ENCODE data around the gene SLC10A7. TPM values are rescaled to one million over a fixed set of nuclear protein-coding genes. Genes with fewer than 3 reads are reported as not detected.

Gene SLC10A7
- total and polyA plus RNA-seq, 3 donors from 2014 or later = 6.4 to 12.4 (median 11.6) TPM

GRCh38 chr4:146485968-146486367 is 35.8 kb downstream of the SLC10A7 start:
- Histone ChIP-seq H3K27me3 (no peaks in the 10 kb centered on the region), H3K27ac (no peak overlapping the region), H3K36me3 (ENCODE audit: low read depth, missing control alignments) (no peaks in the 10 kb centered on the region), H3K4me3 (no peak overlapping the region), H3K4me1 (no peaks in the 10 kb centered on the region), H3K9me3 (no peaks in the 10 kb centered on the region)
- intact Hi-C loops (cut with DNase I; ENCODE audit: low total_unique reads) = no loop called here
- no peak for TF ChIP-seq CTCF (IDR thresholded peaks at IDR 0.05)
- no peak for TF ChIP-seq POLR2A (IDR thresholded peaks at IDR 0.05)
- DNase-seq = no peak

- no peak for DNase-seq
- no peaks in the 10 kb centered on the region for H3K36me3 ChIP-seq (ENCODE audit: low read depth, missing control alignments)
- H3K9me3 ChIP-seq = no peaks in the 10 kb centered on the region
- H3K27ac ChIP-seq = no peak overlapping the region
- intact Hi-C loops (cut with DNase I; ENCODE audit: low total_unique reads) = no loop called here
- H3K4me1 ChIP-seq = no peaks in the 10 kb centered on the region
- H3K27me3 ChIP-seq = no peaks in the 10 kb centered on the region
- H3K4me3 ChIP-seq = no peak overlapping the region
- no peak for TF ChIP-seq CTCF (IDR thresholded peaks at IDR 0.05)
- TF ChIP-seq POLR2A (IDR thresholded peaks at IDR 0.05) = no peak
- WGBS, 2 donors = 96 to 100% methylated on average over 1 of the region's 1 CpG
Observed at GRCh38 chr4:146482788-146483187, 39.0 kb downstream of the SLC10A7 start.

GRCh38 chr4:146481246-146481645 is 40.5 kb downstream of the SLC10A7 start:
- intact Hi-C loops (cut with DNase I; ENCODE audit: low total_unique reads) = no loop called here
- Histone ChIP-seq H3K27me3 (no peaks in the 10 kb centered on the region), H3K36me3 (ENCODE audit: low read depth, missing control alignments) (no peaks in the 10 kb centered on the region), H3K27ac (no peak overlapping the region), H3K4me1 (no peaks in the 10 kb centered on the region), H3K9me3 (no peaks in the 10 kb centered on the region), H3K4me3 (no peak overlapping the region)
- DNase-seq = no peak
- WGBS, 2 donors = 96 to 100% methylated on average over 1 to 3 of the region's 3 CpGs
- TF ChIP-seq CTCF (IDR thresholded peaks at IDR 0.05) (no peak), POLR2A (IDR thresholded peaks at IDR 0.05) (no peak)

GRCh38 chr4:146478009-146478408 is 43.7 kb downstream of the SLC10A7 start:
- no peak for DNase-seq
- Histone ChIP-seq H3K27ac (no peak overlapping the region), H3K36me3 (ENCODE audit: low read depth, missing control alignments) (no peaks in the 10 kb centered on the region), H3K4me1 (no peaks in the 10 kb centered on the region), H3K27me3 (no peaks in the 10 kb centered on the region), H3K9me3 (no peaks in the 10 kb centered on the region), H3K4me3 (no peak overlapping the region)
- TF ChIP-seq CTCF (IDR thresholded peaks at IDR 0.05) (no peak), POLR2A (IDR thresholded peaks at IDR 0.05) (no peak)
- WGBS, 2 donors = 54 to 55% methylated on average over 3 of the region's 3 CpGs
- intact Hi-C loops (cut with DNase I; ENCODE audit: low total_unique reads) = no loop called here

- 76 to 86% methylated on average over 2 of the region's 2 CpGs for WGBS, 2 donors
- no peaks in the 10 kb centered on the region for H3K27me3 ChIP-seq
- DNase-seq = no peak
Observed at GRCh38 chr4:146477054-146477453, 44.7 kb downstream of the SLC10A7 start.

More at GRCh38 chr4:146477054-146477453, 44.7 kb downstream of the SLC10A7 start:
- H3K27ac ChIP-seq = no peak overlapping the region
- intact Hi-C loops (cut with DNase I; ENCODE audit: low total_unique reads) = no loop called here
- TF ChIP-seq POLR2A (IDR thresholded peaks at IDR 0.05) (no peak), CTCF (IDR thresholded peaks at IDR 0.05) (no peak)
- no peaks in the 10 kb centered on the region for H3K4me1 ChIP-seq
- H3K4me3 ChIP-seq = no peak overlapping the region
- H3K9me3 ChIP-seq = no peaks in the 10 kb centered on the region
- no peaks in the 10 kb centered on the region for H3K36me3 ChIP-seq (ENCODE audit: low read depth, missing control alignments)
